A673 (cell line): ENCODE data around the gene SCUBE1. TPM values are rescaled to one million over a fixed set of nuclear protein-coding genes. Genes with fewer than 3 reads are reported as not detected.
A peak's percentile ranks its signal among the peaks of the same experiment; 100 is the strongest.

Experiments
- BruUV-seq: library from RNA; stranded (reverse); fragments of 400-500 nt; replicated peaks from 2 replicates; lab custom pipeline; 2021; lab: Mats Ljungman, UMichigan
- CTCF ChIA-PET: fragments of 300-600 bp; sonication (Branson Sonifier 250); formaldehyde crosslinking; loops from one replicate; lab custom pipeline; 2022; ENCODE audit warnings: antibody characterized with exemption; lab: Charles Lee
- POLR2A ChIA-PET: fragments of 300-600 bp; sonication (Branson Sonifier 250); formaldehyde crosslinking; loops from one replicate; lab custom pipeline; 2022; ENCODE audit warnings: antibody characterized with exemption; ENCODE audit not compliant: low non-redundant PET; lab: Charles Lee
- DNase-seq: peaks from one replicate; pipeline ENCODE4 v3.0.0-alpha.2; 2015; ENCODE audit warnings: low spot score
- H3K27ac ChIP-seq: fragments of 200-600 bp; sonication (generic); 2 replicates; pipeline ENCODE4 v1.5.1; 2016; ENCODE audit warnings: mixed run types, low read depth, mild to moderate bottlenecking, mixed read lengths, antibody characterized with exemption, low read length; ENCODE audit not compliant: poor library complexity, severe bottlenecking
- H3K27me3 ChIP-seq: fragments of 200-600 bp; sonication (generic); replicated peaks from 2 replicates; pipeline ENCODE4 v1.6.1; 2017; ENCODE audit warnings: mixed run types, low read depth, mild to moderate bottlenecking, mixed read lengths, antibody characterized with exemption, low read length; ENCODE audit not compliant: insufficient read depth, poor library complexity
- H3K36me3 ChIP-seq: fragments of 200-600 bp; sonication (generic); 2 replicates; pipeline ENCODE4 v1.6.1; 2016; ENCODE audit warnings: mixed run types, mild to moderate bottlenecking, mixed read lengths, antibody characterized with exemption, low read length; ENCODE audit not compliant: insufficient read depth, poor library complexity, severe bottlenecking
- H3K4me1 ChIP-seq: fragments of 200-600 bp; sonication (generic); 2 replicates; pipeline ENCODE4 v1.6.1; 2017; ENCODE audit warnings: mixed run types, mild to moderate bottlenecking, mixed read lengths, antibody characterized with exemption, low read length; ENCODE audit not compliant: insufficient read depth, poor library complexity, severe bottlenecking
- H3K4me3 ChIP-seq: fragments of 200-600 bp; sonication (generic); 2 replicates; pipeline ENCODE4 v1.5.1; 2016; ENCODE audit warnings: low read depth, mixed run types, mild to moderate bottlenecking, mixed read lengths, low read length; ENCODE audit not compliant: poor library complexity, severe bottlenecking
- H3K9me3 ChIP-seq: fragments of 200-600 bp; sonication (generic); 2 replicates; pipeline ENCODE4 v1.6.1; 2016; ENCODE audit warnings: mixed run types, low read depth, mild to moderate bottlenecking, mixed read lengths, antibody characterized with exemption, low read length; ENCODE audit not compliant: poor library complexity, severe bottlenecking
- EZH2 ChIP-seq: fragments of 200-600 bp; sonication (generic); IDR thresholded peaks from 2 replicates; pipeline ENCODE4 v1.6.1; 2017; ENCODE audit warnings: borderline replicate concordance, low read depth, mild to moderate bottlenecking, mixed read lengths, antibody characterized with exemption, low read length; ENCODE audit not compliant: poor library complexity, severe bottlenecking
- intact Hi-C: fragments of 100-400 bp; cut with micrococcal nuclease; formaldehyde crosslinking; loops from one replicate; pipeline ENCODE4 v1.10.0; 2022; ENCODE audit not compliant: unreplicated experiment
- total RNA-seq: library from RNA; stranded (reverse); gene quantifications from 2 replicates; pipeline ENCODE4 v1.2.3, GENCODE V29; 2021
- TF ChIP-seq, protein P1 (sequence below): fragments of 300-800, 200-600 bp; sonication (generic); conservative IDR thresholded peaks from 2 replicates; pipeline ENCODE4 v1.5.1; 2017; ENCODE audit warnings: low read depth, mild to moderate bottlenecking, antibody characterized with exemption, low read length, moderate library complexity, mixed read lengths

The SCUBE1 gene
- total RNA-seq, 1 experiment from 2014 or later = 0.24 TPM

DNA sequence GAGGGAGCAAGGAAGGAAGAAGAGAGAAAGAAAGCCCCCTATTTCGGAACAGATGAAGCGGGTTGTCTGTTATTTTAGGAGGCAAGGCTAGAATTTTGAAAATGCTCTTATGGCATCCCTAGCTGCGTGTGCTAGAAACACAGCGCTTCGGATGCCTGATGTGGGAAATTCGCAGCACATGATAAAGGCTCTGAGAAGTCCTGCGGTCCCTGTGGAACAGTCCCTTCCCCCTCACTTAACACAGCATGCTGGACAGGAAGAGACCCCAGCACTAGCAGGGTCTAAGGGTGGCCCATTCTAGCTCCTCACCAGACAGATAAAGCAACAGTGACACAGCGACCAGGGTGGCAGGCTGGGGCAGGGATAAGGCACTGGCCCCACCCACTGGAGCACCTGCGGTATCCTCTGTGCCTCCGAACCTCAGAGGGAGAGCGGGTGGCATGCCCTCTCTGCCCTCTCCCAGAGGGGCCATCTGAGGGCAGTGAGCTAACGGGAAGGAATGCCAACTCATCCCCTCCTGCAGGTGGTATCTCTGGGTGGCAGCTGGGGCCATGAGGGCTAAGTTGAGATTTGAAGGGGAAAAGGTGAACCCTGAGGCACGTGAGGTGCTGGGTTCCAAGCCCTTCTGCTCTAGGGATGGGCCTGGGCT lies 75.7 kb downstream of the SCUBE1 start:
- no peaks in the 10 kb centered on the region for H3K9me3 ChIP-seq
- intact Hi-C loops = no loop called here
- H3K36me3 ChIP-seq = no peaks in the 10 kb centered on the region
- no TSS peak for BruUV-seq
- ChIA-PET CTCF (no interaction called here), POLR2A (no interaction called here)
- DNase-seq = no peak
- H3K4me1 ChIP-seq = peaks cover 11% of the 10 kb centered on the region
- H3K27ac ChIP-seq = no peak overlapping the region
- H3K27me3 ChIP-seq = no peaks in the 10 kb centered on the region
- TF ChIP-seq, protein P1, sequence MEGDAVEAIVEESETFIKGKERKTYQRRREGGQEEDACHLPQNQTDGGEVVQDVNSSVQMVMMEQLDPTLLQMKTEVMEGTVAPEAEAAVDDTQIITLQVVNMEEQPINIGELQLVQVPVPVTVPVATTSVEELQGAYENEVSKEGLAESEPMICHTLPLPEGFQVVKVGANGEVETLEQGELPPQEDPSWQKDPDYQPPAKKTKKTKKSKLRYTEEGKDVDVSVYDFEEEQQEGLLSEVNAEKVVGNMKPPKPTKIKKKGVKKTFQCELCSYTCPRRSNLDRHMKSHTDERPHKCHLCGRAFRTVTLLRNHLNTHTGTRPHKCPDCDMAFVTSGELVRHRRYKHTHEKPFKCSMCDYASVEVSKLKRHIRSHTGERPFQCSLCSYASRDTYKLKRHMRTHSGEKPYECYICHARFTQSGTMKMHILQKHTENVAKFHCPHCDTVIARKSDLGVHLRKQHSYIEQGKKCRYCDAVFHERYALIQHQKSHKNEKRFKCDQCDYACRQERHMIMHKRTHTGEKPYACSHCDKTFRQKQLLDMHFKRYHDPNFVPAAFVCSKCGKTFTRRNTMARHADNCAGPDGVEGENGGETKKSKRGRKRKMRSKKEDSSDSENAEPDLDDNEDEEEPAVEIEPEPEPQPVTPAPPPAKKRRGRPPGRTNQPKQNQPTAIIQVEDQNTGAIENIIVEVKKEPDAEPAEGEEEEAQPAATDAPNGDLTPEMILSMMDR = no peak
- TF ChIP-seq EZH2 = no peak
- no peak overlapping the region for H3K4me3 ChIP-seq

DNA sequence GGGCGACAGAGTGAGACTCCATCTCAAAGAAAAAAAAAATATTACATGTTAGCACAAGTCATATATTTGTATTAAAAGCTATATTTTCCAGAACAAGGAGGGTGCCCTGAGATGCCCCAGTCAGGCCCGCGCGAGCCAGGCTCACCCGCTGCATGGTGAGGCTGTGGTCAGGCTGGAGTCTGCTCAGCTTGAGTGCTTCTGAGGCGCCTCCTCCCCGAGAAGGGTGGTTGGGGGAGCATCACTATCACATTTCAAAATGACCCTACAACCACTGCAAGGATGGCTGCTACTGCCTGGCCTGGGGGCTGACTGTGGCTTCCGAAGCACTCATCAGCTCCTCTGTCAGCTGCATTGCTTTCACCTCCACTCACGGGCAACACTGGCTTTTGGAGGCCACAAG lies 77.1 kb downstream of the SCUBE1 start:
- Histone ChIP-seq H3K9me3 (no peaks in the 10 kb centered on the region), H3K36me3 (no peaks in the 10 kb centered on the region), H3K4me1 (peaks cover 11% of the 10 kb centered on the region), H3K27ac (no peak overlapping the region), H3K27me3 (no peaks in the 10 kb centered on the region), H3K4me3 (no peak overlapping the region)
- no peak for DNase-seq
- BruUV-seq = no TSS peak
- POLR2A ChIA-PET = no interaction called here
- no peak for TF ChIP-seq EZH2
- TF ChIP-seq, protein P1 = no peak
- intact Hi-C loops = no loop called here
- CTCF ChIA-PET = no interaction called here

DNA sequence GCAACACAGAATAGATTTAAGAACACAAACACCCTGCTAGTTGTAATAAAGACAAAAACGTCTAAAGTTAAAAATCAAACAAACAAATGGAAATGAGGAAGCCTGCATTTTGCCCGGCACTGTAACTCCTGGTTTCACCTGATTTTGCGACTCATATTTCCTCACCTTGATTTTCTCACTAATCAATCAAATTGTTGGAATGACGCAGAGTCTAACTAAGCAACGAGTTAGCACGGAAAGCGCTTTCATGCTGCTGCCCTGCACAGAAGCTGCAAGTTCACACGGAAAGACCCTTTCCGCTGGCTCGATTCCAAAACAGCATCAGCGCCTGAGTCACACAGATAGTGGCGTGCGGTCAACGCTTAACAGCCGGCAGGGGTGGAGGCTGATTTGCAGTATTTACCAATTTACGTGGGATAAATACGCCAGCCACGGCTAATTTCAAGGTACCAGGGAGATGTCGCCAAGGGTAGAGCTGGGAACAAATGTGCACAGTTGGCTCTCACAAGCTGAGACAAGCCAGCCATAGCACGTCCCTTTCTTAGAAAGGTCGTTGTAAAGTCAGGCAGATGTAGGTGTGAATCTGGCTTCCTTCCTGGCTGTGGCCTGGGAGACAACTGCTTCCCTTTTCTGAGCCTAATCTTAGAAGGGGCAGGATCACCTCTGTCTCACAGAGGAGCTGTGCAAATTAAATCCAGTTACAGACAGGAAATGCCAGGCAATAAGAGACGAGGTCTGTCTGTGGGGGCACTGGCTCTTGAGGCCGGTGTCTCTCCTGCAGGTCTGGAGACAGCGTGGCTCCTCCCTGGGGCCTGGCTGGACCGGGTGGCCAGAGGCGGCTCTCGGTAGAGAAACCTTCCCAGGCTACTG lies 79.3 kb downstream of the SCUBE1 start:
- Histone ChIP-seq H3K9me3 (no peaks in the 10 kb centered on the region), H3K27ac (no peak overlapping the region), H3K36me3 (no peaks in the 10 kb centered on the region), H3K27me3 (no peaks in the 10 kb centered on the region), H3K4me1 (peaks cover 11% of the 10 kb centered on the region), H3K4me3 (no peak overlapping the region)
- no peak for TF ChIP-seq EZH2
- TF ChIP-seq, protein P1 = no peak
- POLR2A ChIA-PET = no interaction called here
- intact Hi-C loops = no loop called here
- peak; percentile 69 for DNase-seq
- CTCF ChIA-PET = no interaction called here
- no TSS peak for BruUV-seq
